ENCODE measurements around the gene SPON2.

- no peak for TF ChIP-seq ZNF70 (CRISPR knock-in tag; IDR thresholded peaks at IDR 0.05)
- no peak for TF ChIP-seq PATZ1 (CRISPR knock-in tag; IDR thresholded peaks at IDR 0.05; ENCODE audit: borderline replicate concordance)
- no peak for TF ChIP-seq ZFP3 (CRISPR knock-in tag; IDR thresholded peaks at IDR 0.05)
- TF ChIP-seq RARB (CRISPR knock-in tag; IDR thresholded peaks at IDR 0.05) = no peak
- TF ChIP-seq ZNF565 (CRISPR knock-in tag; conservative IDR thresholded peaks at IDR 0.05; ENCODE audit: low read depth) = no peak
- no peak for TF ChIP-seq CREB5 (CRISPR knock-in tag; IDR thresholded peaks at IDR 0.05; ENCODE audit: low read depth)
- no peak for TF ChIP-seq ESRRG (CRISPR knock-in tag; IDR thresholded peaks at IDR 0.05)
Measured at GRCh38 chr4:1137850-1138249, 34.5 kb downstream of the SPON2 start.
